Measurements from ENCODE around the gene SLC35G1.

GRCh38 chr10:93907059-93907458 is 13.3 kb downstream of the SLC35G1 start:
- TF ChIP-seq EZH2 (IDR thresholded peaks at IDR 0.05), result no peak
- TF ChIP-seq POLR2AphosphoS5 (IDR thresholded peaks at IDR 0.05; ENCODE audit: borderline replicate concordance, low read depth, low read length), result no peak
